ENCODE results near the gene KSR2.

Gene KSR2

DNA sequence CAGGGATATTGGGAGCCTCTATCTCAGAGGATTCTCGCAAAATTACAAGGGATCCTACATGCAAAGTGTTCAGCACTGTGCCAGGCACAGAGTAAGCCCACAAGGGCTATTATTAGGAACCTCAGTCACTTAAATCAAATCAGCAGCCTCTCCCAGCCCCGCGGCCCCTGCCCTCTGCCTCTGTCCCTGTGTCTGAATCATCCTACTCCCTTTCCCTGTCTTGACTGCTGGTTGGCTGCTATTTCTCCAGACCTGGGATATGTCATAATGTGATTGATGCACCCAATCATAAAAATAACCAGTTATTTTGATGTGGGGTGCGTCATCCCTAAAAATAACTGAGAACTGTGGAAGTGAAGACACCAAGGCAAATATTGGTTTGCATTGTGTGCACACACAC lies 176.3 kb downstream of the KSR2 start:
- H4K20me1 ChIP-seq (ENCODE audit: insufficient read depth, low read length) = no peaks in the 10 kb centered on the region
- H3K4me2 ChIP-seq (ENCODE audit: low read length) = no peak overlapping the region
- 0 out of 2 replicates have a peak, but pooled peaks cover 4% of the 10 kb centered on the region for H3K9me3 ChIP-seq (ENCODE audit: insufficient read depth, low read length)
- H2AFZ ChIP-seq (ENCODE audit: low read depth, low read length) = no peak overlapping the region
- no peak overlapping the region for H3K4me3 ChIP-seq (ENCODE audit: low read length)
- no peaks in the 10 kb centered on the region for H3K4me1 ChIP-seq (ENCODE audit: low read length)
- no peak overlapping the region for H3K9ac ChIP-seq (ENCODE audit: low read length)
- H3K27me3 ChIP-seq (ENCODE audit: low read depth, low read length) = peaks cover 20% of the 10 kb centered on the region; the same call in 1 of the 2 replicates
- H3K27ac ChIP-seq (ENCODE audit: low read length) = no peak overlapping the region
- TF ChIP-seq EZH2phosphoT487 (IDR thresholded peaks at IDR 0.05; ENCODE audit: low read depth) (no peak), CTCF (IDR thresholded peaks at IDR 0.05; ENCODE audit: low read depth, low read length) (no peak)
- H3K36me3 ChIP-seq (replicated peaks; ENCODE audit: low read depth, low read length) = no peaks in the 10 kb centered on the region
- no peaks in the 10 kb centered on the region for H3K79me2 ChIP-seq (ENCODE audit: low read length)

DNA sequence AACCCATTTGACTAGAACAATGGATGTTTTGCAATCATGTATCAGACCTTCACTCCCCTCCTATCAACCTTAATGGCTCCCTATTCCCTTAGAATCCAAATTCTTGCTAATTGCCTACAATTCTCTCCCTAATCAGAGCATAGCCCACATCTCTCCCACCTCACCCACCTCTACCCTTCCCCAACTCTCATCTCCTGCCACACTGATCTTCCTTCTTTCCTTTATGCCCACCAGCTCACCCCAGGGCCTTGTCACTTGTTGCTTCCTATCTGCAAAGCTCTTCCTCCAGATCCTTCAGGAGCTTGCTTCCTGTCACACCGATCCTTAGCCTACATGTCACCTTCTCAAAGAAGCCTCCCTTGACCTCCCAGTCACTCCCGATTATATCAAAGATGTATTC lies 177.8 kb downstream of the KSR2 start:
- Histone ChIP-seq H3K27me3 (ENCODE audit: low read depth, low read length) (peaks cover 20% of the 10 kb centered on the region; the same call in 1 of the 2 replicates), H4K20me1 (ENCODE audit: insufficient read depth, low read length) (no peaks in the 10 kb centered on the region), H3K4me3 (ENCODE audit: low read length) (no peak overlapping the region), H3K4me1 (ENCODE audit: low read length) (no peaks in the 10 kb centered on the region), H3K9me3 (ENCODE audit: insufficient read depth, low read length) (0 out of 2 replicates have a peak, but pooled peaks cover 4% of the 10 kb centered on the region), H2AFZ (ENCODE audit: low read depth, low read length) (no peak overlapping the region), H3K36me3 (replicated peaks; ENCODE audit: low read depth, low read length) (no peaks in the 10 kb centered on the region), H3K79me2 (ENCODE audit: low read length) (no peaks in the 10 kb centered on the region), H3K9ac (ENCODE audit: low read length) (no peak overlapping the region), H3K27ac (ENCODE audit: low read length) (no peak overlapping the region), H3K4me2 (ENCODE audit: low read length) (no peak overlapping the region)
- no peak for TF ChIP-seq CTCF (IDR thresholded peaks at IDR 0.05; ENCODE audit: low read depth, low read length)

- TF ChIP-seq CTCF (IDR thresholded peaks at IDR 0.05; ENCODE audit: low read depth, low read length) (no peak), EZH2phosphoT487 (IDR thresholded peaks at IDR 0.05; ENCODE audit: low read depth) (no peak)
- H3K27me3 ChIP-seq (ENCODE audit: low read depth, low read length) = peaks cover 20% of the 10 kb centered on the region; the same call in 1 of the 2 replicates
- H3K27ac ChIP-seq (ENCODE audit: low read length) = no peak overlapping the region
- no peaks in the 10 kb centered on the region for H3K79me2 ChIP-seq (ENCODE audit: low read length)
- H3K9me3 ChIP-seq (ENCODE audit: insufficient read depth, low read length) = 0 out of 2 replicates have a peak, but pooled peaks cover 4% of the 10 kb centered on the region
- H4K20me1 ChIP-seq (ENCODE audit: insufficient read depth, low read length) = no peaks in the 10 kb centered on the region
- no peaks in the 10 kb centered on the region for H3K36me3 ChIP-seq (replicated peaks; ENCODE audit: low read depth, low read length)
- H3K4me1 ChIP-seq (ENCODE audit: low read length) = no peaks in the 10 kb centered on the region
- H3K4me3 ChIP-seq (ENCODE audit: low read length) = no peak overlapping the region
- H2AFZ ChIP-seq (ENCODE audit: low read depth, low read length) = no peak overlapping the region
- no peak overlapping the region for H3K9ac ChIP-seq (ENCODE audit: low read length)
- no peak overlapping the region for H3K4me2 ChIP-seq (ENCODE audit: low read length)
Observed at GRCh38 chr12:117790198-117790597, 178.6 kb downstream of the KSR2 start.

GRCh38 chr12:117789195-117789912 lies 179.4 kb downstream of the KSR2 start:
- H3K4me1 ChIP-seq (ENCODE audit: low read length) = no peaks in the 10 kb centered on the region
- no peak overlapping the region for H3K4me3 ChIP-seq (ENCODE audit: low read length)
- TF ChIP-seq EZH2phosphoT487 (IDR thresholded peaks at IDR 0.05; ENCODE audit: low read depth) (no peak), CTCF (IDR thresholded peaks at IDR 0.05; ENCODE audit: low read depth, low read length) (no peak)
- no peaks in the 10 kb centered on the region for H3K79me2 ChIP-seq (ENCODE audit: low read length)
- H3K27ac ChIP-seq (ENCODE audit: low read length) = no peak overlapping the region
- H4K20me1 ChIP-seq (ENCODE audit: insufficient read depth, low read length) = no peaks in the 10 kb centered on the region
- no peak overlapping the region for H2AFZ ChIP-seq (ENCODE audit: low read depth, low read length)
- H3K9ac ChIP-seq (ENCODE audit: low read length) = no peak overlapping the region
- H3K36me3 ChIP-seq (replicated peaks; ENCODE audit: low read depth, low read length) = no peaks in the 10 kb centered on the region
- H3K9me3 ChIP-seq (ENCODE audit: insufficient read depth, low read length) = 0 out of 2 replicates have a peak, but pooled peaks cover 2% of the 10 kb centered on the region
- peaks cover 20% of the 10 kb centered on the region; the same call in 1 of the 2 replicates for H3K27me3 ChIP-seq (ENCODE audit: low read depth, low read length)
- no peak overlapping the region for H3K4me2 ChIP-seq (ENCODE audit: low read length)

Data from OCI-LY3 (cell line).